Sigmoid colon (tissue), 7 donors: ENCODE measurements around the gene RASSF5. TPM values are rescaled to one million over a fixed set of nuclear protein-coding genes. Genes with fewer than 3 reads are reported as not detected.

Experiments
- DNase-seq: peaks from one replicate; pipeline ENCODE4 v3.0.0-alpha.2; 2019
- H3K27ac ChIP-seq, 4 donors: fragments of 200-600 bp; sonication (generic); one replicate each; pipeline ENCODE4 v1.5.1; 2016 to 2019; ENCODE audit warnings: mild to moderate bottlenecking in 1 of 4
- H3K27me3 ChIP-seq, 3 donors: fragments of 200-600 bp; sonication (generic); one replicate each; pipeline ENCODE4 v1.5.1; 2019; ENCODE audit warnings: mild to moderate bottlenecking in 1 of 3
- H3K36me3 ChIP-seq, 4 donors: fragments of 200-600 bp; sonication (generic); one replicate each; pipeline ENCODE4 v1.5.1; 2016 to 2019
- H3K4me1 ChIP-seq, 4 donors: fragments of 200-600 bp; sonication (generic); one replicate each; pipeline ENCODE4 v1.5.1; 2017 to 2019
- H3K4me3 ChIP-seq, 4 donors: fragments of 200-600 bp; sonication (generic); one replicate each; pipeline ENCODE4 v1.5.1; 2017 to 2019; ENCODE audit warnings: mild to moderate bottlenecking in 2 of 4, moderate library complexity in 1 of 4
- H3K9me3 ChIP-seq, 4 donors: fragments of 200-600 bp in 3 of 4; sonication (generic) in 3 of 4; one replicate each; pipeline versions ENCODE4 v1.5.1 to v1.6.1; 2013 to 2019
- EP300 ChIP-seq, 4 donors: sonication (generic); formaldehyde crosslinking; IDR thresholded peaks; one replicate each; pipeline ENCODE4 v1.6.1; 2017; ENCODE audit warnings: antibody characterized with exemption in 4 of 4
- POLR2A ChIP-seq, 2 donors: fragments of 450-650 bp; IDR thresholded peaks; one replicate each; pipeline ENCODE4 v1.6.1; 2016; ENCODE audit warnings: antibody characterized with exemption in 2 of 2, mild to moderate bottlenecking in 2 of 2, moderate library complexity in 2 of 2
- POLR2AphosphoS5 ChIP-seq, 4 donors: sonication (generic); formaldehyde crosslinking; IDR thresholded peaks; one replicate each; pipeline ENCODE4 v1.6.1; 2017; ENCODE audit warnings: antibody characterized with exemption in 4 of 4
- WGBS, 2 donors: extraction: QIAGEN DNeasy Blood & Tissue Kit; methylation state at CpG; one replicate each; pipeline ENCODE4 v1.1.7; 2013; 5-methylcytosine and 5-hydroxymethylcytosine counted together
- intact Hi-C: fragments of 100-400 bp; cut with DNase I; formaldehyde crosslinking; loops from one replicate; pipeline ENCODE4 v1.15.1; 2023
- polyA plus RNA-seq, 3 donors: library from polyadenylated mRNA; stranded (reverse); fragments of 200-250 nt; gene quantifications; one replicate each; pipeline ENCODE4 v1.2.3, GENCODE V29; 2013
- total RNA-seq, 4 donors: library from RNA; depleted of rRNA; stranded (reverse); fragments of >200 nt; gene quantifications; one replicate each; pipeline ENCODE4 v1.1.0, GENCODE V29; 2016
- TF ChIP-seq, protein P1 (sequence below), 4 experiments: fragments of 450-650 bp in 3 of 4; fragments of 200-600 bp in 1 of 4; IDR thresholded peaks; one replicate each; pipeline ENCODE4 v1.5.1; 2016 to 2019; ENCODE audit warnings: antibody characterized with exemption in 4 of 4, mild to moderate bottlenecking in 3 of 4, moderate library complexity in 2 of 4
- donor health status: healthy with polysubstance abuse.
- donor health status: Bipolar disorder and iron deficiency.
- donor health status: healthy.

RASSF5 gene
- total and polyA plus RNA-seq, 7 donors, result 2.5 to 25.9 (median 4.3) TPM

- 29 to 58% methylated on average over 8 of the region's 8 CpGs for whole genome bisulfite sequencing, 2 donors
- Histone ChIP-seq H3K4me3 (no peak overlapping the region), H3K27ac (peak overlapping the region in 2 of 4 donors; percentile 12 to 34), H3K4me1 (peaks cover 0 to 10% (median 8%) of the 10 kb centered on the region in 4 donors), H3K36me3 (no peaks in the 10 kb centered on the region), H3K27me3 (no peaks in the 10 kb centered on the region), H3K9me3 (no peaks in the 10 kb centered on the region)
- intact Hi-C loops, result no loop called here
- TF ChIP-seq EP300 (IDR thresholded peaks at IDR 0.05) (no peak), POLR2A (IDR thresholded peaks at IDR 0.05) (no peak), POLR2AphosphoS5 (IDR thresholded peaks at IDR 0.05) (no peak)
- TF ChIP-seq, protein P1, sequence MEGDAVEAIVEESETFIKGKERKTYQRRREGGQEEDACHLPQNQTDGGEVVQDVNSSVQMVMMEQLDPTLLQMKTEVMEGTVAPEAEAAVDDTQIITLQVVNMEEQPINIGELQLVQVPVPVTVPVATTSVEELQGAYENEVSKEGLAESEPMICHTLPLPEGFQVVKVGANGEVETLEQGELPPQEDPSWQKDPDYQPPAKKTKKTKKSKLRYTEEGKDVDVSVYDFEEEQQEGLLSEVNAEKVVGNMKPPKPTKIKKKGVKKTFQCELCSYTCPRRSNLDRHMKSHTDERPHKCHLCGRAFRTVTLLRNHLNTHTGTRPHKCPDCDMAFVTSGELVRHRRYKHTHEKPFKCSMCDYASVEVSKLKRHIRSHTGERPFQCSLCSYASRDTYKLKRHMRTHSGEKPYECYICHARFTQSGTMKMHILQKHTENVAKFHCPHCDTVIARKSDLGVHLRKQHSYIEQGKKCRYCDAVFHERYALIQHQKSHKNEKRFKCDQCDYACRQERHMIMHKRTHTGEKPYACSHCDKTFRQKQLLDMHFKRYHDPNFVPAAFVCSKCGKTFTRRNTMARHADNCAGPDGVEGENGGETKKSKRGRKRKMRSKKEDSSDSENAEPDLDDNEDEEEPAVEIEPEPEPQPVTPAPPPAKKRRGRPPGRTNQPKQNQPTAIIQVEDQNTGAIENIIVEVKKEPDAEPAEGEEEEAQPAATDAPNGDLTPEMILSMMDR (IDR thresholded peaks at IDR 0.05), result no peak
- DNase-seq, result no peak
Measured at GRCh38 chr1:206540044-206540780, 32.9 kb downstream of the RASSF5 start.

- TF ChIP-seq, protein P1 (IDR thresholded peaks at IDR 0.05), result no peak
- TF ChIP-seq POLR2AphosphoS5 (IDR thresholded peaks at IDR 0.05) (no peak), POLR2A (IDR thresholded peaks at IDR 0.05) (no peak), EP300 (IDR thresholded peaks at IDR 0.05) (no peak)
- H3K36me3 ChIP-seq, result no peaks in the 10 kb centered on the region
- H3K9me3 ChIP-seq, result no peaks in the 10 kb centered on the region
- no peak for DNase-seq
- H3K4me1 ChIP-seq, result peaks cover 0 to 10% (median 8%) of the 10 kb centered on the region in 4 donors
- intact Hi-C loops, result no loop called here
- H3K27me3 ChIP-seq, result no peaks in the 10 kb centered on the region
- no peak overlapping the region for H3K27ac ChIP-seq
- no peak overlapping the region for H3K4me3 ChIP-seq
- 94 to 95% methylated on average over 7 of the region's 7 CpGs for WGBS, 2 donors
Measured at GRCh38 chr1:206541236-206541833, 34.0 kb downstream of the RASSF5 start.

GRCh38 chr1:206544562-206545257, 37.4 kb downstream of the RASSF5 start:
- WGBS, 2 donors, result 12 to 16% methylated on average over 9 of the region's 9 CpGs
- Histone ChIP-seq H3K4me3 (no peak overlapping the region), H3K9me3 (no peaks in the 10 kb centered on the region), H3K4me1 (peaks cover 0 to 10% (median 7%) of the 10 kb centered on the region in 4 donors), H3K36me3 (no peaks in the 10 kb centered on the region), H3K27ac (no peak overlapping the region), H3K27me3 (no peaks in the 10 kb centered on the region)
- intact Hi-C loops, result loop anchor here (1.0 kb wide), 1 partner anchor 39 kb away; no protein-coding TSS in a partner anchor
- peak; percentile 74 for DNase-seq
- TF ChIP-seq POLR2AphosphoS5 (IDR thresholded peaks at IDR 0.05) (no peak), POLR2A (IDR thresholded peaks at IDR 0.05) (no peak)
- TF ChIP-seq, protein P1 (IDR thresholded peaks at IDR 0.05), result peak; percentile 21 to 90 (median 60)

DNA sequence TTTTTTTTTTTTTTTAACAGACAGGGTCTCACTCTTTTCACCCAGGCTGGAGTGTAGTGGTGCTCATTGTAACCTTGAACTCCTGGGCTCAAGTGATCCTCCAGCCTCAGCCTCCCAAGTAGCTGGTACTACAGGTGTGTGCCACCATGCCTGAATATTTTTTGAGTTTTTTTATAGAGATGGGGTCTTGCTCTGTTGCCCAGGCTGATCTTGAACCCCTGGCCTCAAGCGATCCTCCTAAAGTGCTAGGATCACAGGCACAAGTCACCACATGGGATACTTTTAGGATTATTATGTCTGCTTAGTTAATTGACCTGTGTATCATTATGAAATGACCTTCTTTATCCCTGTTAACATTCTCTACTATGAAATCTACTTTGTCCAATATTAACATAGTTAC, 38.0 kb downstream of the RASSF5 start:
- Histone ChIP-seq H3K36me3 (no peaks in the 10 kb centered on the region), H3K4me3 (no peak overlapping the region), H3K27me3 (no peaks in the 10 kb centered on the region), H3K4me1 (peaks cover 0 to 4% (median under 1%) of the 10 kb centered on the region in 4 donors), H3K9me3 (no peaks in the 10 kb centered on the region), H3K27ac (no peak overlapping the region)
- intact Hi-C loops, result no loop called here
- no peak for TF ChIP-seq POLR2AphosphoS5 (IDR thresholded peaks at IDR 0.05)
- TF ChIP-seq EP300 (IDR thresholded peaks at IDR 0.05), result no peak
- TF ChIP-seq POLR2A (IDR thresholded peaks at IDR 0.05), result no peak
- TF ChIP-seq, protein P1 (IDR thresholded peaks at IDR 0.05), result no peak
- WGBS, 2 donors, result 98 to 100% methylated on average over 1 of the region's 1 CpG
- no peak for DNase-seq
